Mesodermal cell (in vitro differentiated cells): ENCODE measurements around the gene REG4.
A peak's percentile ranks its signal among the peaks of the same experiment; 100 is the strongest.

Experiments
- H3K27ac ChIP-seq: 2 replicates; pipeline ENCODE4 v1.7.0; 2013; ENCODE audit warnings: mild to moderate bottlenecking, low read depth, low read length, moderate library complexity; ENCODE audit not compliant: severe bottlenecking
- H3K36me3 ChIP-seq: 2 replicates; pipeline ENCODE4 v1.7.1; 2013; ENCODE audit warnings: mild to moderate bottlenecking, low read length, moderate library complexity; ENCODE audit not compliant: control insufficient read depth, insufficient read depth
- H3K4me1 ChIP-seq: one replicate; pipeline ENCODE4 v1.7.1; 2013; ENCODE audit warnings: mild to moderate bottlenecking, low read length; ENCODE audit not compliant: insufficient read depth, control insufficient read depth, poor library complexity, severe bottlenecking
- H3K4me3 ChIP-seq: 2 replicates; pipeline ENCODE4 v1.7.0; 2013; ENCODE audit warnings: low read length, control low read depth, mild to moderate bottlenecking; ENCODE audit not compliant: insufficient read depth, poor library complexity, severe bottlenecking; ENCODE audit errors: extremely low read depth
- H3K9me3 ChIP-seq: 2 replicates; pipeline ENCODE4 v1.7.1; 2013; ENCODE audit warnings: mild to moderate bottlenecking, low read length, moderate library complexity; ENCODE audit not compliant: control insufficient read depth
- WGBS, 2 experiments: methylation state at CpG; one replicate each; pipeline ENCODE4 v1.1.5; 2013; ENCODE audit warnings: missing lambda C conversion rate in 2 of 2; ENCODE audit not compliant: insufficient coverage in 2 of 2; 5-methylcytosine and 5-hydroxymethylcytosine counted together

REG4 gene

GRCh38 chr1:119781434-119782210 is 29.6 kb downstream of the REG4 start:
- Histone ChIP-seq H3K27ac (no peak overlapping the region), H3K9me3 (no peaks in the 10 kb centered on the region), H3K4me1 (peaks cover 7% of the 10 kb centered on the region), H3K4me3 (no peak overlapping the region), H3K36me3 (no peaks in the 10 kb centered on the region)
- 74 to 79% methylated on average over 6 to 7 of the region's 11 CpGs for WGBS, 2 experiments

GRCh38 chr1:119779869-119780356 is 31.3 kb downstream of the REG4 start:
- Histone ChIP-seq H3K27ac (peak overlapping the region; percentile 45), H3K36me3 (no peaks in the 10 kb centered on the region), H3K4me1 (peaks cover 7% of the 10 kb centered on the region), H3K4me3 (no peak overlapping the region), H3K9me3 (no peaks in the 10 kb centered on the region)
- 73 to 79% methylated on average over 4 to 5 of the region's 5 CpGs for WGBS, 2 experiments

- Histone ChIP-seq H3K9me3 (no peaks in the 10 kb centered on the region), H3K4me1 (peaks cover 13% of the 10 kb centered on the region), H3K4me3 (no peak overlapping the region), H3K36me3 (no peaks in the 10 kb centered on the region), H3K27ac (peak overlapping the region; percentile 17)
- 92% methylated on average over 10 of the region's 13 CpGs for WGBS, 2 experiments
These were observed 32.2 kb downstream of the REG4 start for GRCh38 chr1:119778886-119779560.

GRCh38 chr1:119778359-119778758 is 32.9 kb downstream of the REG4 start:
- H3K9me3 ChIP-seq, result no peaks in the 10 kb centered on the region
- no peak overlapping the region for H3K27ac ChIP-seq
- no peak overlapping the region for H3K4me3 ChIP-seq
- WGBS, 2 experiments, result 100% methylated on average over 3 of the region's 6 CpGs
- peaks cover 17% of the 10 kb centered on the region for H3K4me1 ChIP-seq
- no peaks in the 10 kb centered on the region for H3K36me3 ChIP-seq

- peaks cover 21% of the 10 kb centered on the region for H3K4me1 ChIP-seq
- no peaks in the 10 kb centered on the region for H3K36me3 ChIP-seq
- peak overlapping the region; percentile 36 for H3K27ac ChIP-seq
- H3K9me3 ChIP-seq, result no peaks in the 10 kb centered on the region
- WGBS, 2 experiments, result 77 to 100% methylated on average over 1 to 6 of the region's 7 CpGs
- H3K4me3 ChIP-seq, result no peak overlapping the region
These were observed 36.3 kb downstream of the REG4 start for GRCh38 chr1:119774746-119775490.

GRCh38 chr1:119773711-119774241 is 37.5 kb downstream of the REG4 start:
- no peaks in the 10 kb centered on the region for H3K9me3 ChIP-seq
- 65 to 66% methylated on average over 3 of the region's 3 CpGs for WGBS, 2 experiments
- H3K36me3 ChIP-seq, result no peaks in the 10 kb centered on the region
- peak overlapping the region; percentile 79 for H3K27ac ChIP-seq
- peaks cover 13% of the 10 kb centered on the region for H3K4me1 ChIP-seq
- H3K4me3 ChIP-seq, result no peak overlapping the region

- peaks cover 13% of the 10 kb centered on the region for H3K4me1 ChIP-seq
- WGBS, 2 experiments, result no CpG with 5 or more reads among the region's 2 CpGs
- H3K36me3 ChIP-seq, result no peaks in the 10 kb centered on the region
- H3K4me3 ChIP-seq, result no peak overlapping the region
- H3K9me3 ChIP-seq, result no peaks in the 10 kb centered on the region
- no peak overlapping the region for H3K27ac ChIP-seq
These were observed 39.0 kb downstream of the REG4 start for GRCh38 chr1:119772298-119772697.

GRCh38 chr1:119771770-119772169 is 39.5 kb downstream of the REG4 start:
- no peaks in the 10 kb centered on the region for H3K9me3 ChIP-seq
- H3K4me1 ChIP-seq, result peaks cover 13% of the 10 kb centered on the region
- H3K36me3 ChIP-seq, result no peaks in the 10 kb centered on the region
- no peak overlapping the region for H3K27ac ChIP-seq
- 90 to 100% methylated on average over 1 of the region's 3 CpGs for WGBS, 2 experiments
- H3K4me3 ChIP-seq, result no peak overlapping the region

- 56 to 79% methylated on average over 2 of the region's 2 CpGs for WGBS, 2 experiments
- H3K4me3 ChIP-seq, result no peak overlapping the region
- H3K4me1 ChIP-seq, result peaks cover 13% of the 10 kb centered on the region
These were observed 40.2 kb downstream of the REG4 start for GRCh38 chr1:119771016-119771415.

GRCh38 chr1:119768778-119769177 is 42.5 kb downstream of the REG4 start, which contains the start of gene HMGCS2:
Gene HMGCS2 (minus strand): TSS chr1:119768905. CDS start chr1:119768844, 61 bp downstream.
- no peak within 1 kb of the TSS for H3K27ac ChIP-seq
- no peaks in the 10 kb centered on the region for H3K36me3 ChIP-seq
- 76 to 96% methylated on average over 5 to 8 of the region's 8 CpGs for WGBS, 2 experiments
- peaks cover 6% of the 10 kb centered on the region for H3K4me1 ChIP-seq
- H3K9me3 ChIP-seq, result no peaks in the 10 kb centered on the region
- H3K4me3 ChIP-seq, result no peak within 1 kb of the TSS

More at GRCh38 chr1:119771016-119771415, 40.2 kb downstream of the REG4 start:
- Histone ChIP-seq H3K27ac (no peak overlapping the region), H3K9me3 (no peaks in the 10 kb centered on the region), H3K36me3 (no peaks in the 10 kb centered on the region)
